ENCODE data around the gene SDK1. TPM values are rescaled to one million over a fixed set of nuclear protein-coding genes. Genes with fewer than 3 reads are reported as not detected.

SDK1 gene
- total and polyA plus RNA-seq, 4 donors = 0.12 to 0.47 (median 0.36) TPM

GRCh38 chr7:3977391-3977790 is 676.3 kb downstream of the SDK1 start:
- TF ChIP-seq MAX (IDR thresholded peaks at IDR 0.05) (no peak), SP1 (IDR thresholded peaks at IDR 0.05) (no peak), FOXA2 (IDR thresholded peaks at IDR 0.05) (no peak), HNF4G (IDR thresholded peaks at IDR 0.05) (no peak), GABPA (IDR thresholded peaks at IDR 0.05 in 1 of 2, conservative IDR thresholded peaks at IDR 0.05 in 1 of 2) (no peak), RAD21 (IDR thresholded peaks at IDR 0.05) (no peak), NR2F2 (IDR thresholded peaks at IDR 0.05) (no peak), ZBTB33 (IDR thresholded peaks at IDR 0.05) (no peak)
- TF ChIP-seq, protein P1, sequence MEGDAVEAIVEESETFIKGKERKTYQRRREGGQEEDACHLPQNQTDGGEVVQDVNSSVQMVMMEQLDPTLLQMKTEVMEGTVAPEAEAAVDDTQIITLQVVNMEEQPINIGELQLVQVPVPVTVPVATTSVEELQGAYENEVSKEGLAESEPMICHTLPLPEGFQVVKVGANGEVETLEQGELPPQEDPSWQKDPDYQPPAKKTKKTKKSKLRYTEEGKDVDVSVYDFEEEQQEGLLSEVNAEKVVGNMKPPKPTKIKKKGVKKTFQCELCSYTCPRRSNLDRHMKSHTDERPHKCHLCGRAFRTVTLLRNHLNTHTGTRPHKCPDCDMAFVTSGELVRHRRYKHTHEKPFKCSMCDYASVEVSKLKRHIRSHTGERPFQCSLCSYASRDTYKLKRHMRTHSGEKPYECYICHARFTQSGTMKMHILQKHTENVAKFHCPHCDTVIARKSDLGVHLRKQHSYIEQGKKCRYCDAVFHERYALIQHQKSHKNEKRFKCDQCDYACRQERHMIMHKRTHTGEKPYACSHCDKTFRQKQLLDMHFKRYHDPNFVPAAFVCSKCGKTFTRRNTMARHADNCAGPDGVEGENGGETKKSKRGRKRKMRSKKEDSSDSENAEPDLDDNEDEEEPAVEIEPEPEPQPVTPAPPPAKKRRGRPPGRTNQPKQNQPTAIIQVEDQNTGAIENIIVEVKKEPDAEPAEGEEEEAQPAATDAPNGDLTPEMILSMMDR (IDR thresholded peaks at IDR 0.05; ENCODE audit: low read depth, low read length, missing input control) = no peak
- no peak for DNase-seq (ENCODE audit: low spot score)
- Histone ChIP-seq H3K9ac (ENCODE audit: low read depth in 1 of 2, low read length in 2 of 2) (no peak overlapping the region), H3K27ac (ENCODE audit: low read depth in 1 of 2, low read length in 2 of 2) (no peak overlapping the region), H3K9me3 (ENCODE audit: control insufficient read depth in 4 of 4, low read length in 3 of 4) (peaks cover 0 to 3% (median 0%) of the 10 kb centered on the region in 4 donors), H3K36me3 (ENCODE audit: control insufficient read depth in 4 of 4, insufficient read depth in 3 of 4, low read depth in 1 of 4, low read length in 3 of 4) (no peaks in the 10 kb centered on the region), H3K27me3 (ENCODE audit: control insufficient read depth in 4 of 4, insufficient read depth in 4 of 4, low read length in 3 of 4) (no peaks in the 10 kb centered on the region), H3K4me3 (ENCODE audit: low read depth in 1 of 3, low read length in 3 of 3) (no peak overlapping the region), H3K4me1 (ENCODE audit: control insufficient read depth in 4 of 4, insufficient read depth in 4 of 4, low read length in 3 of 4) (no peaks in the 10 kb centered on the region)
- WGBS = 98% methylated on average over 12 of the region's 12 CpGs

- Histone ChIP-seq H3K4me3 (ENCODE audit: low read depth in 1 of 3, low read length in 3 of 3) (no peak overlapping the region), H3K9ac (ENCODE audit: low read depth in 1 of 2, low read length in 2 of 2) (no peak overlapping the region), H3K9me3 (ENCODE audit: control insufficient read depth in 4 of 4, low read length in 3 of 4) (peaks cover 0 to 3% (median 0%) of the 10 kb centered on the region in 4 donors), H3K36me3 (ENCODE audit: control insufficient read depth in 4 of 4, insufficient read depth in 3 of 4, low read depth in 1 of 4, low read length in 3 of 4) (no peaks in the 10 kb centered on the region), H3K27me3 (ENCODE audit: control insufficient read depth in 4 of 4, insufficient read depth in 4 of 4, low read length in 3 of 4) (no peaks in the 10 kb centered on the region), H3K4me1 (ENCODE audit: control insufficient read depth in 4 of 4, insufficient read depth in 4 of 4, low read length in 3 of 4) (no peaks in the 10 kb centered on the region), H3K27ac (ENCODE audit: low read depth in 1 of 2, low read length in 2 of 2) (no peak overlapping the region)
- TF ChIP-seq HNF4A (conservative IDR thresholded peaks at IDR 0.05) = no peak
- TF ChIP-seq JUND (IDR thresholded peaks at IDR 0.05) = no peak
- TF ChIP-seq EGR1 (IDR thresholded peaks at IDR 0.05; ENCODE audit: low read depth in 2 of 2) = no peak
- TF ChIP-seq RAD21 (IDR thresholded peaks at IDR 0.05) = no peak
- TF ChIP-seq YY1 (IDR thresholded peaks at IDR 0.05) = no peak
- no peak for TF ChIP-seq TAF1 (conservative IDR thresholded peaks at IDR 0.05)
- TF ChIP-seq MAX (IDR thresholded peaks at IDR 0.05) = no peak
- TF ChIP-seq GABPA (IDR thresholded peaks at IDR 0.05 in 1 of 2, conservative IDR thresholded peaks at IDR 0.05 in 1 of 2) = no peak
- TF ChIP-seq NR2F2 (IDR thresholded peaks at IDR 0.05) = no peak
- no peak for TF ChIP-seq HNF4G (IDR thresholded peaks at IDR 0.05)
- TF ChIP-seq REST (IDR thresholded peaks at IDR 0.05) = no peak
- no peak for TF ChIP-seq ATF3 (IDR thresholded peaks at IDR 0.05)
- TF ChIP-seq ZBTB33 (IDR thresholded peaks at IDR 0.05) = no peak
- TF ChIP-seq SP1 (IDR thresholded peaks at IDR 0.05) = no peak
- TF ChIP-seq FOXA1 (IDR thresholded peaks at IDR 0.05) = no peak
- TF ChIP-seq, protein P1 (IDR thresholded peaks at IDR 0.05; ENCODE audit: low read depth, low read length, missing input control) = no peak
- TF ChIP-seq FOXA2 (IDR thresholded peaks at IDR 0.05) = no peak
- no peak for TF ChIP-seq RXRA (IDR thresholded peaks at IDR 0.05)
- WGBS = 89% methylated on average over 8 of the region's 8 CpGs
- no peak for DNase-seq (ENCODE audit: low spot score)
Measured at GRCh38 chr7:3978839-3979238, 677.8 kb downstream of the SDK1 start.

All from liver (tissue), 9 donors.